HCT116 (cell line): Measurements from ENCODE around the gene PIK3CD. TPM values are rescaled to one million over a fixed set of nuclear protein-coding genes. Genes with fewer than 3 reads are reported as not detected.

ENCODE experiments used
- ATAC-seq: fragments of 200-7000 bp; cut with Tn5 transposase; 2 replicates; pipeline ENCODE4 v1.9.1; 2020; ENCODE audit warnings: mild to moderate bottlenecking, moderate library complexity
- BruUV-seq: library from RNA; stranded (reverse); fragments of 400-500 nt; replicated peaks from 2 replicates; lab custom pipeline; 2021; lab: Mats Ljungman, UMichigan
- CTCF ChIA-PET: fragments of 300-600 bp; sonication (Branson Sonifier 250); formaldehyde crosslinking; loops from one replicate; lab custom pipeline; 2021; ENCODE audit warnings: antibody characterized with exemption; lab: Charles Lee
- POLR2A ChIA-PET: fragments of 300-600, 350-600 bp; sonication (Branson Sonifier 250); formaldehyde crosslinking; loops from one replicate; lab custom pipeline; 2021; ENCODE audit warnings: antibody characterized with exemption; lab: Charles Lee
- RAD21 ChIA-PET, 2 experiments: fragments of 300-600 bp; sonication (Branson Sonifier 250); formaldehyde crosslinking; loops; one replicate each; lab custom pipeline; 2023; ENCODE audit warnings: low total read pairs in 2 of 2; ENCODE audit not compliant: uncharacterized antibody in 2 of 2, unreplicated experiment in 2 of 2, low non-redundant PET in 1 of 2; lab: Charles Lee
- DNase-seq: peaks from one replicate; pipeline ENCODE4 v3.0.0-alpha.2; 2010; ENCODE audit warnings: low read depth, low spot score
- H2AFZ ChIP-seq: fragments of 200-600 bp; shearing (Covaris generic), sonication (generic); 2 replicates; pipeline ENCODE4 v1.6.1; 2017; ENCODE audit warnings: low read depth, mixed run types, mixed read lengths, antibody characterized with exemption, low read length; ENCODE audit not compliant: poor library complexity, severe bottlenecking
- H3K27ac ChIP-seq: 2 replicates; pipeline ENCODE4 v1.5.1; 2012; ENCODE audit warnings: low read depth, low read length
- H3K27me3 ChIP-seq: fragments of 200-600 bp; sonication (generic); 2 replicates; pipeline ENCODE4 v1.6.1; 2016; ENCODE audit warnings: mixed run types, low read length, mixed read lengths; ENCODE audit not compliant: insufficient read depth
- H3K36me3 ChIP-seq, 2 experiments: fragments of 200-500 bp in 1 of 2; fragments of 200-600 bp in 1 of 2; sonication (Bioruptor generic) in 1 of 2; sonication (generic) in 1 of 2; 2 replicates each; pipeline versions ENCODE4 v1.5.1 to v1.6.1; 2014 to 2016; ENCODE audit warnings: low read length in 2 of 2, inconsistent platforms in 1 of 2, mixed read lengths in 1 of 2, mixed run types in 1 of 2; ENCODE audit not compliant: insufficient read depth in 2 of 2, control insufficient read depth in 1 of 2
- H3K4me1 ChIP-seq, 2 experiments: fragments of 200-600 bp in 1 of 2; sonication (generic) in 1 of 2; 2 replicates each; pipeline versions ENCODE4 v1.5.1 to v1.6.1; 2012 to 2017; ENCODE audit warnings: low read length in 2 of 2, inconsistent platforms in 1 of 2, mild to moderate bottlenecking in 1 of 2, mixed read lengths in 1 of 2, mixed run types in 1 of 2, moderate library complexity in 1 of 2; ENCODE audit not compliant: insufficient read depth in 2 of 2, control insufficient read depth in 1 of 2
- H3K4me2 ChIP-seq: fragments of 200-600 bp; sonication (generic); 2 replicates; pipeline ENCODE4 v1.6.1; 2017; ENCODE audit warnings: mixed run types, low read length, mixed read lengths
- H3K4me3 ChIP-seq, 2 experiments: fragments of 200-600 bp in 1 of 2; sonication (generic) in 1 of 2; replicated peaks in 1 of 2; 2 replicates each; pipeline ENCODE4 v1.5.1; 2011 to 2016; ENCODE audit warnings: low read length in 2 of 2, control low read depth in 1 of 2, low read depth in 1 of 2, mild to moderate bottlenecking in 1 of 2, mixed read lengths in 1 of 2, mixed run types in 1 of 2
- H3K79me2 ChIP-seq: fragments of 200-600 bp; sonication (generic); 2 replicates; pipeline ENCODE4 v1.6.1; 2017; ENCODE audit warnings: mild to moderate bottlenecking, mixed run types, low read length, moderate library complexity, mixed read lengths; ENCODE audit not compliant: insufficient read depth
- H3K9ac ChIP-seq: fragments of 200-600 bp; sonication (generic); 2 replicates; pipeline ENCODE4 v1.6.1; 2016; ENCODE audit warnings: low read length, mixed read lengths
- H3K9me2 ChIP-seq: fragments of 200-600 bp; sonication (generic), shearing (Covaris generic); 2 replicates; pipeline ENCODE4 v1.6.1; 2017; ENCODE audit warnings: mixed run types, mild to moderate bottlenecking, moderate library complexity; ENCODE audit not compliant: insufficient read depth
- H3K9me3 ChIP-seq, 2 experiments: fragments of 200-500 bp in 1 of 2; fragments of 200-600 bp in 1 of 2; sonication (Bioruptor generic) in 1 of 2; sonication (generic) in 1 of 2; 2 replicates each; pipeline ENCODE4 v1.6.1; 2014 to 2017; ENCODE audit warnings: low read length in 2 of 2, mixed read lengths in 2 of 2, inconsistent platforms in 1 of 2, low read depth in 1 of 2, mild to moderate bottlenecking in 1 of 2, mixed run types in 1 of 2, moderate library complexity in 1 of 2; ENCODE audit not compliant: control insufficient read depth in 1 of 2, insufficient read depth in 1 of 2
- H4K20me1 ChIP-seq: fragments of 200-600 bp; sonication (generic), shearing (Covaris generic); 2 replicates; pipeline ENCODE4 v1.6.1; 2017; ENCODE audit warnings: mixed run types, mild to moderate bottlenecking, moderate library complexity; ENCODE audit not compliant: insufficient read depth
- ATF3 ChIP-seq: IDR thresholded peaks from 2 replicates; pipeline ENCODE4 v1.6.1; 2012
- EGR1 ChIP-seq: IDR thresholded peaks from 2 replicates; pipeline ENCODE4 v1.6.1; 2012; ENCODE audit warnings: low read depth
- EZH2 ChIP-seq: fragments of 200-600 bp; sonication (generic); IDR thresholded peaks from 2 replicates; pipeline ENCODE4 v1.6.1; 2017; ENCODE audit warnings: antibody characterized with exemption, mixed run types
- EZH2phosphoT487 ChIP-seq: fragments of 200-600 bp; IDR thresholded peaks from 2 replicates; pipeline ENCODE4 v1.6.1; 2018; ENCODE audit warnings: antibody characterized with exemption, borderline replicate concordance
- FOSL1 ChIP-seq: IDR thresholded peaks from 2 replicates; pipeline ENCODE4 v1.6.1; 2012; ENCODE audit warnings: low read depth
- JUND ChIP-seq: IDR thresholded peaks from 2 replicates; pipeline ENCODE4 v1.6.1; 2012
- MAX ChIP-seq: IDR thresholded peaks from 2 replicates; pipeline ENCODE4 v1.6.1; 2012
- POLR2A ChIP-seq: IDR thresholded peaks from 2 replicates; pipeline ENCODE4 v1.7.0; 2011; ENCODE audit warnings: borderline replicate concordance; ENCODE audit not compliant: insufficient read depth, insufficient read length; ENCODE audit errors: extremely low read depth
- POLR2AphosphoS5 ChIP-seq: IDR thresholded peaks from 2 replicates; pipeline ENCODE4 v1.6.1; 2011; ENCODE audit warnings: mild to moderate bottlenecking, low read depth, low read length, moderate library complexity
- RAD21 ChIP-seq: IDR thresholded peaks from 2 replicates; pipeline ENCODE4 v1.6.1; 2012; ENCODE audit warnings: low read depth, mild to moderate bottlenecking
- TCF7L2 ChIP-seq: IDR thresholded peaks from 2 replicates; pipeline ENCODE4 v1.7.0; 2011; ENCODE audit warnings: borderline replicate concordance, inconsistent platforms; ENCODE audit not compliant: insufficient read depth, insufficient read length; ENCODE audit errors: extremely low read depth
- YY1 ChIP-seq: IDR thresholded peaks from 2 replicates; pipeline ENCODE4 v1.6.1; 2011; ENCODE audit warnings: low read length, low read depth, moderate library complexity, mild to moderate bottlenecking; ENCODE audit not compliant: insufficient replicate concordance; ENCODE audit errors: extremely low read depth
- ZNF274 ChIP-seq: fragments of 200-500 bp; sonication (Bioruptor generic); IDR thresholded peaks from 2 replicates; pipeline ENCODE4 v1.6.1; 2014; ENCODE audit warnings: mild to moderate bottlenecking, low read depth, low read length, inconsistent platforms
- intact Hi-C: fragments of 100-400 bp; cut with micrococcal nuclease; formaldehyde crosslinking; loops from 2 replicates; pipeline ENCODE4 v1.10.0; 2022
- total RNA-seq: library from RNA; stranded (reverse); gene quantifications from one replicate; pipeline ENCODE4 v1.2.1, GENCODE V29; 2021; ENCODE audit not compliant: unreplicated experiment
- TF ChIP-seq, protein P1 (sequence below): IDR thresholded peaks from 2 replicates; pipeline ENCODE4 v1.6.1; 2012; ENCODE audit warnings: low read depth

The PIK3CD gene
- total RNA-seq, 1 experiment from 2014 or later = 9.2 TPM

- CTCF ChIA-PET = no interaction called here
- no peaks in the 10 kb centered on the region for H3K79me2 ChIP-seq
- POLR2A ChIA-PET = no interaction called here
- no TSS peak for BruUV-seq
- no peak overlapping the region for H2AFZ ChIP-seq
- intact Hi-C loops = no loop called here
- no peaks in the 10 kb centered on the region for H3K9me2 ChIP-seq
- no peak overlapping the region for H3K4me2 ChIP-seq
- peaks cover 0 to 10% of the 10 kb centered on the region in 2 experiments; a peak in 1 of 4 replicates for H3K36me3 ChIP-seq
- H3K9me3 ChIP-seq = no peaks in the 10 kb centered on the region
- H3K27me3 ChIP-seq = no peaks in the 10 kb centered on the region
- H3K27ac ChIP-seq = no peak overlapping the region
- H4K20me1 ChIP-seq = no peaks in the 10 kb centered on the region
- H3K4me3 ChIP-seq = no peak overlapping the region
- no peak for ATAC-seq
- peaks cover 7% of the 10 kb centered on the region in 2 experiments; a peak in 3 of 4 replicates for H3K4me1 ChIP-seq
- RAD21 ChIA-PET = no interaction called here
- no peak for DNase-seq
- H3K9ac ChIP-seq = no peak overlapping the region
- no peak for TF ChIP-seq TCF7L2
- TF ChIP-seq RAD21 = no peak
- no peak for TF ChIP-seq POLR2AphosphoS5
- no peak for TF ChIP-seq EGR1
- TF ChIP-seq ATF3 = no peak
- no peak for TF ChIP-seq FOSL1
- no peak for TF ChIP-seq POLR2A
- no peak for TF ChIP-seq JUND
- no peak for TF ChIP-seq EZH2phosphoT487
- no peak for TF ChIP-seq ZNF274
- TF ChIP-seq MAX = no peak
- TF ChIP-seq, protein P1, sequence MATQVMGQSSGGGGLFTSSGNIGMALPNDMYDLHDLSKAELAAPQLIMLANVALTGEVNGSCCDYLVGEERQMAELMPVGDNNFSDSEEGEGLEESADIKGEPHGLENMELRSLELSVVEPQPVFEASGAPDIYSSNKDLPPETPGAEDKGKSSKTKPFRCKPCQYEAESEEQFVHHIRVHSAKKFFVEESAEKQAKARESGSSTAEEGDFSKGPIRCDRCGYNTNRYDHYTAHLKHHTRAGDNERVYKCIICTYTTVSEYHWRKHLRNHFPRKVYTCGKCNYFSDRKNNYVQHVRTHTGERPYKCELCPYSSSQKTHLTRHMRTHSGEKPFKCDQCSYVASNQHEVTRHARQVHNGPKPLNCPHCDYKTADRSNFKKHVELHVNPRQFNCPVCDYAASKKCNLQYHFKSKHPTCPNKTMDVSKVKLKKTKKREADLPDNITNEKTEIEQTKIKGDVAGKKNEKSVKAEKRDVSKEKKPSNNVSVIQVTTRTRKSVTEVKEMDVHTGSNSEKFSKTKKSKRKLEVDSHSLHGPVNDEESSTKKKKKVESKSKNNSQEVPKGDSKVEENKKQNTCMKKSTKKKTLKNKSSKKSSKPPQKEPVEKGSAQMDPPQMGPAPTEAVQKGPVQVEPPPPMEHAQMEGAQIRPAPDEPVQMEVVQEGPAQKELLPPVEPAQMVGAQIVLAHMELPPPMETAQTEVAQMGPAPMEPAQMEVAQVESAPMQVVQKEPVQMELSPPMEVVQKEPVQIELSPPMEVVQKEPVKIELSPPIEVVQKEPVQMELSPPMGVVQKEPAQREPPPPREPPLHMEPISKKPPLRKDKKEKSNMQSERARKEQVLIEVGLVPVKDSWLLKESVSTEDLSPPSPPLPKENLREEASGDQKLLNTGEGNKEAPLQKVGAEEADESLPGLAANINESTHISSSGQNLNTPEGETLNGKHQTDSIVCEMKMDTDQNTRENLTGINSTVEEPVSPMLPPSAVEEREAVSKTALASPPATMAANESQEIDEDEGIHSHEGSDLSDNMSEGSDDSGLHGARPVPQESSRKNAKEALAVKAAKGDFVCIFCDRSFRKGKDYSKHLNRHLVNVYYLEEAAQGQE = no peak
- TF ChIP-seq YY1 = no peak
- no peak for TF ChIP-seq EZH2
Measured at GRCh38 chr1:9613625-9614299, 37.8 kb upstream of the PIK3CD start.
